Loucy (cell line): ENCODE results near the gene DIP2A.

Experiments
- EZH2phosphoT487 ChIP-seq: fragments of 200-600 bp; IDR thresholded peaks from 2 replicates; pipeline ENCODE4 v1.6.1; 2018; ENCODE audit warnings: antibody characterized with exemption, mild to moderate bottlenecking, moderate library complexity, borderline replicate concordance
- TF ChIP-seq, protein P1 (sequence below): fragments of 200-600 bp; sonication (generic); conservative IDR thresholded peaks from 2 replicates; pipeline ENCODE4 v1.5.1; 2014; ENCODE audit warnings: mild to moderate bottlenecking, antibody characterized with exemption, low read length

DNA sequence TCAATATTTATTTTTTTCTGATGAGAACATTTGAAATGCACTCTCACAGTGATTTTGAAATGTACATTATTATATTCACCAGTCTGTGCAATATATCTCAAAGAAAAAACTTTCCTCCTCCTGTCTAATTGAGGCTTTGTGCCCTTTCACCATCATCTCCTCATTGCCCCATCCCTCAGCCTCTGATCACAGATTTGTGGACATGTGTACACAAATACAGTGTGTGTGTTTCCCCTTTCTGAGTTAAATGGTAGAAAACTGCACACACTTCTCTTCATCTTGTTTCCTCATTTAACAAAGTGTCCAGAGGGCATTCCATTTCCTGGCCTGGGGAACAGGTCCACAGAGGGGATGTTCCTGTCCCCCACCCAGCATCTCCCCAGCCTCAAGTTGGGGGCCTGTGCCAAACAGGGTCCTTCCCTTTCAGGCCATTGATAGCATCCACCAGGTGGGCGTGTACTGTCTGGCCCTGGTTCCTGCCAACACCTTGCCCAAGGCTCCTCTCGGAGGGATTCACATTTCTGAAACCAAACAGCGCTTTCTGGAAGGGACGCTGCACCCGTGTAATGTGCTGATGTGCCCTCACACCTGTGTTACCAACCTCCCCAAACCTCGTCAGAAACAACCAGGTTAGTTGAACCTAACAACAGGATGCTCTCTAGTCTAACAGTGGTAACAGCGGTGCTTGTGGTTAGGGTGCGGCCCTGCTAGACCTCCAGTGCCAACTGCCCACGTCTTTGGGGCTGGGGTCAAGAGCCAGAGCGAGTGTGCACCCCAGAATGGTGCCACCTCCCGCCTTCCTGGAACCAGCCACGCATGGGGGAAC, 91.6 kb downstream of the DIP2A start:
- TF ChIP-seq, protein P1, sequence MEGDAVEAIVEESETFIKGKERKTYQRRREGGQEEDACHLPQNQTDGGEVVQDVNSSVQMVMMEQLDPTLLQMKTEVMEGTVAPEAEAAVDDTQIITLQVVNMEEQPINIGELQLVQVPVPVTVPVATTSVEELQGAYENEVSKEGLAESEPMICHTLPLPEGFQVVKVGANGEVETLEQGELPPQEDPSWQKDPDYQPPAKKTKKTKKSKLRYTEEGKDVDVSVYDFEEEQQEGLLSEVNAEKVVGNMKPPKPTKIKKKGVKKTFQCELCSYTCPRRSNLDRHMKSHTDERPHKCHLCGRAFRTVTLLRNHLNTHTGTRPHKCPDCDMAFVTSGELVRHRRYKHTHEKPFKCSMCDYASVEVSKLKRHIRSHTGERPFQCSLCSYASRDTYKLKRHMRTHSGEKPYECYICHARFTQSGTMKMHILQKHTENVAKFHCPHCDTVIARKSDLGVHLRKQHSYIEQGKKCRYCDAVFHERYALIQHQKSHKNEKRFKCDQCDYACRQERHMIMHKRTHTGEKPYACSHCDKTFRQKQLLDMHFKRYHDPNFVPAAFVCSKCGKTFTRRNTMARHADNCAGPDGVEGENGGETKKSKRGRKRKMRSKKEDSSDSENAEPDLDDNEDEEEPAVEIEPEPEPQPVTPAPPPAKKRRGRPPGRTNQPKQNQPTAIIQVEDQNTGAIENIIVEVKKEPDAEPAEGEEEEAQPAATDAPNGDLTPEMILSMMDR = no peak
- no peak for TF ChIP-seq EZH2phosphoT487
